GM08714 (cell line): ENCODE data around the gene DOCK3.
"Not testable (repeated sequence)": the region's sequence is repeated elsewhere in the genome, so short reads cannot be mapped to it uniquely, and the experiment has no call there.

Source experiments
- H3K4me3 ChIP-seq: fragments of 200-500 bp; sonication (Bioruptor generic); 2 replicates; pipeline ENCODE4 v1.5.1; 2014; ENCODE audit warnings: mild to moderate bottlenecking, low read length, inconsistent platforms
- ZNF274 ChIP-seq: IDR thresholded peaks from 2 replicates; pipeline ENCODE4 v1.6.1; 2012; ENCODE audit warnings: mild to moderate bottlenecking, low read depth, low read length

Gene DOCK3

DNA sequence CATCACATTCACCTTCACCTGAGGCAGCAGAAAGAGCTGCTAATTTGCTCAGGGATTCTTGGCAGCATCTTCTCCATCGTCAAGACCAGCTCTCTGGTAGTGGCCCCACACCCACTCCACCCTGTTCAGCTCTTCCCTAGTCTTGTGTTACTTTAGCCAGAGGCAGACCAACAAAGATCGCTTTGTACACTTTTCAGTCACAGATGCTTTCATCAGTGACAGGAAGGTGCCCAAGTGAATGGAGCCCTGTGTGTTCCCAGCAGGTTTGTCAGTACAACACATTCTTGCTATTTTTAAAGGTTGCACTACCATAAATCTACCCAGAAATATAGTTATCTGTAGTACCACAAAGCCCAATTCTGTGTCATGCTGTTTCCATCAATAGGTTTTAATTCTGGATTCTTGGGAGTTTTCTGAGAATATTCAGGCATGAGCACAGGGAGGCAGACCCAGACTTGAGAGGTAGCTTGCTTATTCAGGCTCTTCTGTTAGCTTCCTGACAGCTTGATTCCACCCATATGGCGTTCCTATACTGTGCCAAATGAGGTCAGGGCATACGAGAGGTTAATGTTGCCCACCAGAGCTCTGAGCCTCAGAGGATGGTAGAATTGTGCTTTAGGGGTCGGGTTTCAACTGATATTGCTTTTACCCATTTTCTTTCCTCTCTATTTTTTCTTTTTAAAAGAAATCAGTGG, 600.5 kb downstream of the DOCK3 start:
- no peak overlapping the region for H3K4me3 ChIP-seq
- no peak for TF ChIP-seq ZNF274

- no peak for TF ChIP-seq ZNF274
- H3K4me3 ChIP-seq: no peak overlapping the region
These were observed 601.3 kb downstream of the DOCK3 start for GRCh38 chr3:51276046-51276445.

DNA sequence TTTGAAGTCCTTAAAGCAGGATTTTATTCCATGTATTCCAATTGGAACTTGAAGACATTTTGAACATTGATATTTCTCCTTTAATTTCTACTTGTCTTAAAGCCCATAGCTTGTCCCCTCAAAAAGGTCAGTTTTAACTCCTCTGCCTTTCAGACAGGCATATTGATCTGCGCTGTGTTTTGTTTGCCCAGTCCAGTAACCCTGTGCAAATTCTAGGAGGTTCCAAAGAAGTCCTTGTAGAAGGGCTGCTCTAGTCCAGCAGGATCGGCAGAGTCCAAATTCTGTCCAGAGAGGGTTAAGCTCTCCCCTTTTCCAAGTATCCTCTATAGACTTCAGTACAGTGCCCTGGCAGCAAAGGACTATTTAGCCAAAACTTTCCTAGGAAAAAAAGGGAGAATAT, 604.7 kb downstream of the DOCK3 start:
- H3K4me3 ChIP-seq: no peak overlapping the region
- TF ChIP-seq ZNF274: no peak

DNA sequence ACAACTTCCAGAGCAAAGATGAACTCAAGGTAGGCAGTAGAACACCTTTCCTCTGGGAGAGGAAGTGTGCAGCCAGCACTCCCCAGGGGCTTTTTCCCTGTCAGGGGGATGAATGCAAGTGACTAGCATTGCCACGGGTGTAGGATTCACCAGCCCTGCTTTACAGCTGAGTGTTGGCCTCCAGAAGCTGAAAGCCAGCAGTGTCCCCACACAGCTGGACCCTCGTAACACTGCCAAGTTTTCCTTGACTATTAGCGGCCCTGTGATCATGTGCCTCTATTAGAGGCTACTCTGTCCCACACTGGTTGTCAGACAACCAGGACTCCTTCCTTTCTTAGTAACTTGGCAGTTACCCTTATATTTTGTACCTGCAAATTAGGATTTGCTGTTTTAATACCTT, 605.4 kb downstream of the DOCK3 start:
- no peak overlapping the region for H3K4me3 ChIP-seq
- TF ChIP-seq ZNF274: no peak

GRCh38 chr3:51282931-51283330, 608.2 kb downstream of the DOCK3 start:
- H3K4me3 ChIP-seq: no peak overlapping the region
- no peak for TF ChIP-seq ZNF274

DNA sequence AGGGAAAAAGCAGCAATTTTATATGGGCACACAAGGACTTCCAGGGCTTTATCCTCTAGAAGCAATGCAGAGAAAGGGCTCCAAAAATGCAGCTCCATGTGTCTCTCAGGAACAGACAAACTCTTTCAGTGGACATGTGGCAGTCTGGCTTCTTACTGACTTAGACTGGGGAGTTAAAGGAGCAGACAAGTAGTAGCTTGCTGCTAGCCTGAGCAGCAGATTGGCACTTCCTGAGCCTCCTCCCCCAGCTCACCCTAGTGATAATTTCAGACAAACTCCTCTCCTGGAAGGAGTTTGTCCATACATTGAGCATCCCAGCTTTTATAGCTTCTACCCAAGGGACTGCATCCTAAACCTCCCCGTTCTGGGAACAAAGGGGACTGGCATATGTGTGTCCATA, 608.7 kb downstream of the DOCK3 start:
- TF ChIP-seq ZNF274: no peak

GRCh38 chr3:51295625-51296024, 620.9 kb downstream of the DOCK3 start:
- no peak overlapping the region for H3K4me3 ChIP-seq
- no peak for TF ChIP-seq ZNF274

More for the DNA sequence above, 608.7 kb downstream of the DOCK3 start:
- no peak overlapping the region for H3K4me3 ChIP-seq

DNA sequence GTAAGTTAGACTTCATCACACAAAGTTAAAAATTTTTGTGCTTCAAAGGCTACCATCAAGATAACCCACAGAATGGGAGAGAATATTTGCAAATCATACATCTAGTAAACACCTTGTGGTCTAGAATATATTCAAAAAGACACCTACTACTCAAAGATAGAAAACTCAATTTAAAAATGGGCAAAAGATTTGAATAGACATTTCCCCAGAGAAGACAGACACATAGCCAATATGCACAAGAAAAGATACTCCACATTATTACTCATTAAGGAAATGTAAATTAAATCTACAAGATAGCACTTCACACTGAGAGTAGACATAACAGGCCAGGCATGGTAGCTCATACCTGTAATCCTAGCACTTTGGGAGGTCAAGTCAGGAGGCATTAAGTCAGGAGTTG, 622.6 kb downstream of the DOCK3 start:
- no peak overlapping the region for H3K4me3 ChIP-seq
- TF ChIP-seq ZNF274: no peak

GRCh38 chr3:51304230-51304629, 629.5 kb downstream of the DOCK3 start:
- TF ChIP-seq ZNF274: no peak
- no peak overlapping the region for H3K4me3 ChIP-seq

- no peak for TF ChIP-seq ZNF274
- no peak overlapping the region for H3K4me3 ChIP-seq
These were observed 631.4 kb downstream of the DOCK3 start for GRCh38 chr3:51306093-51306492.

- TF ChIP-seq ZNF274: no peak
- H3K4me3 ChIP-seq: no peak overlapping the region
These were observed 632.7 kb downstream of the DOCK3 start for GRCh38 chr3:51307458-51307857.

GRCh38 chr3:51307945-51308607, 633.3 kb downstream of the DOCK3 start:
- not testable (repeated sequence) for H3K4me3 ChIP-seq

DNA sequence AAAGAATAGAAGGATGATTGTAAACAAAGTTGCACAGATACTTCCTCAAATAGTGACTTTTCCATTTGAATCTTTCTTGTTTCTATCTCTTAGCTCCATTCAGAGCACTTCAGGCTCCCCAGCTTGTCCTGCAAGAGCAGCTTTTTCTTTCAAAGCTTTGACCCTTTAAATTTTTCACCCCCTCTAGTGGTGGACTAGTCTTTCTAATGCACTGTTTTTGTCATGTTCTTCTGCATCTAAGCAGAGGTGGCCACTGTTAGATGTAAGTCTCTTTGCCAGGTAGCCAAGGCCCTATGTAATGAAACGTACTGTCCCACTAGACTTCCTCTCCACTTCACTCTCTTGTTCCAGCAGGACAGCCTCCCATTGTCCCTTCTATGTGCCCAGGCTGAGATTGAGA, 636.3 kb downstream of the DOCK3 start:
- TF ChIP-seq ZNF274: no peak
- H3K4me3 ChIP-seq: no peak overlapping the region

DNA sequence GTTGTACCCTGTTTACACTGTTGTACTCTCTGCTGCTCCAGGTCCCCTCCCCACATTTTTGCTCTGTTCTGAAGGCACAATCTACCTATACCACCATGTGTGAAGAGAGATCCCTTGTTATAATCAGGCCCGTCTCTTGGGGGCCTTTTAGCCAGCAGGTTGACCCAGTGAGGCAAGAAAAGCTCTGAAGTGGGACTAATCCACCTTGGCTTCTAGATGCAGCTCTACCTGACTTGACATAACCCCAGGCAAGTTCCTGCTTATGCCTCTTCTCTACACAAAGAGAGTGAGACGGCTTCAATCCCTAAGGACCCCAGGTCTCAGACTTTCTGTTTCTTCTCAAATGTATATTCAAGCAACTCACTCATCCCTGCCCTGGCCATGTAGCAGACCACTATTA, 653.5 kb downstream of the DOCK3 start:
- no peak overlapping the region for H3K4me3 ChIP-seq
- TF ChIP-seq ZNF274: no peak

GRCh38 chr3:51330046-51330445, 655.3 kb downstream of the DOCK3 start:
- no peak for TF ChIP-seq ZNF274
- no peak overlapping the region for H3K4me3 ChIP-seq

DNA sequence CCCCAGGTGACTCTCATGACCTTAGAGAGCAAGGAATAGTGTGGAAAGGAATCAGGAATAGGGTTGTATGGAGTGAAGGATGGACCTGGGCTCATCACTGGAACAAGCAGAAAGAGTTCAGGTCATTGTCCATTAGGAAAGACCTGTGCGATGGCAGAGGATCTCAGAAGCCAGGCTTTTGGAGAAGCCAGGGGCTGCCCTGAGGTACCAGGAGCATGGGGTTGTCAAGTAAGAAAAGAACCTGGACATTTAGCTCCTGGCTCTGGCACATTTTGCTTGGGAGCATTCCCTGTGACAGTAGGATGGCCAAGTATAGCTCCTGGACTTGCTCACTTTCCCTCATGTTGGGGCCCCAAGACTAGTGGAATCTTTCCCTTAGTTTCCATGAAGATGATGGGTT, 657.4 kb downstream of the DOCK3 start:
- TF ChIP-seq ZNF274: no peak
- no peak overlapping the region for H3K4me3 ChIP-seq

DNA sequence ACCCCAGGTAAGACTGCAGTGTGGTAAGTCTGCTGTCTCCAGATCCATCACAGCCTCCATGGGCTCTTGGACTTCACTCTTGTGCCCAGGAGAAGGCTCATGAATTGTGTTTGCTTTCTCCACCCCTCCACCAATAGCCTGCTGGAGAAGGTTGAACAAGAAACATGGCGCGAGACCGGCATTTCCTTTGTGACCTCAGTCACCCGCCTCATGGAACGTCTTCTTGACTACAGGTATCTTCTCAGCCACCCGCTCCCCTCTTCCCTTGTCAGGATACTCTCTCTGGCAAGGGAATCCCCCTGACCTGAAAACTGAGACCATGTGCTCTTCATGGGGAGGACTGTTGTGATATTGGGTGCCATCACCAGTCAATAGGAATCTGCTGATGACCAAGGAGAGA, 658.3 kb downstream of the DOCK3 start:
- TF ChIP-seq ZNF274: no peak
- no peak overlapping the region for H3K4me3 ChIP-seq
